Smooth muscle cell of the umbilical artery (primary cell): ENCODE data around the gene GPLD1. TPM values are rescaled to one million over a fixed set of nuclear protein-coding genes. Genes with fewer than 3 reads are reported as not detected.

Experiments
- total RNA-seq: library from RNA; depleted of rRNA; stranded (reverse); fragments of >200 nt; gene quantifications from 2 replicates; pipeline ENCODE4 v1.2.3, GENCODE V29; 2014

The GPLD1 gene, protein sequence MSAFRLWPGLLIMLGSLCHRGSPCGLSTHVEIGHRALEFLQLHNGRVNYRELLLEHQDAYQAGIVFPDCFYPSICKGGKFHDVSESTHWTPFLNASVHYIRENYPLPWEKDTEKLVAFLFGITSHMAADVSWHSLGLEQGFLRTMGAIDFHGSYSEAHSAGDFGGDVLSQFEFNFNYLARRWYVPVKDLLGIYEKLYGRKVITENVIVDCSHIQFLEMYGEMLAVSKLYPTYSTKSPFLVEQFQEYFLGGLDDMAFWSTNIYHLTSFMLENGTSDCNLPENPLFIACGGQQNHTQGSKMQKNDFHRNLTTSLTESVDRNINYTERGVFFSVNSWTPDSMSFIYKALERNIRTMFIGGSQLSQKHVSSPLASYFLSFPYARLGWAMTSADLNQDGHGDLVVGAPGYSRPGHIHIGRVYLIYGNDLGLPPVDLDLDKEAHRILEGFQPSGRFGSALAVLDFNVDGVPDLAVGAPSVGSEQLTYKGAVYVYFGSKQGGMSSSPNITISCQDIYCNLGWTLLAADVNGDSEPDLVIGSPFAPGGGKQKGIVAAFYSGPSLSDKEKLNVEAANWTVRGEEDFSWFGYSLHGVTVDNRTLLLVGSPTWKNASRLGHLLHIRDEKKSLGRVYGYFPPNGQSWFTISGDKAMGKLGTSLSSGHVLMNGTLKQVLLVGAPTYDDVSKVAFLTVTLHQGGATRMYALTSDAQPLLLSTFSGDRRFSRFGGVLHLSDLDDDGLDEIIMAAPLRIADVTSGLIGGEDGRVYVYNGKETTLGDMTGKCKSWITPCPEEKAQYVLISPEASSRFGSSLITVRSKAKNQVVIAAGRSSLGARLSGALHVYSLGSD
- under 0.01 and 0.32 TPM in 2 replicates for total RNA-seq

DNA sequence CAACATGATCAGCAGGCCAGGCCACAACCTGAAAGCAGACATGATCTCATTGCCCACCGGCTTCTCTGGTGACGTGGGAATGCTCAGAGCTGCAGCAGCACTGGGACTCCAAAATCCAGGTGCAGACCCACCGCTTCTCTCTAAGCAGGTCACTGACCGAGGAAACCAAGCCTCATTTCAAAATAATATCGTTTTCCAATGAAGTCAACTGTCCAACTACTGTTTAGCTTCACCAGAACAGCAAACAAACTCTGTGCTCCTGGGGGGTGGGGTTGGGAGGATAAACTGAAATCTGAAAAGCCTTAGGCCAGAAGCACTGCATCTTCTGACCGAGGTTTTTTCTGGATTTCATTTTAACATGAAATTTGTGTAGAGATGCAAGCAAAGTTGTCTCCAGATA lies at the start of gene GPLD1:
Gene GPLD1, minus strand, starts transcription at position 109 of the 400 bp plus-strand sequence. Its CDS starts 67 bp downstream, at position 42.

DNA sequence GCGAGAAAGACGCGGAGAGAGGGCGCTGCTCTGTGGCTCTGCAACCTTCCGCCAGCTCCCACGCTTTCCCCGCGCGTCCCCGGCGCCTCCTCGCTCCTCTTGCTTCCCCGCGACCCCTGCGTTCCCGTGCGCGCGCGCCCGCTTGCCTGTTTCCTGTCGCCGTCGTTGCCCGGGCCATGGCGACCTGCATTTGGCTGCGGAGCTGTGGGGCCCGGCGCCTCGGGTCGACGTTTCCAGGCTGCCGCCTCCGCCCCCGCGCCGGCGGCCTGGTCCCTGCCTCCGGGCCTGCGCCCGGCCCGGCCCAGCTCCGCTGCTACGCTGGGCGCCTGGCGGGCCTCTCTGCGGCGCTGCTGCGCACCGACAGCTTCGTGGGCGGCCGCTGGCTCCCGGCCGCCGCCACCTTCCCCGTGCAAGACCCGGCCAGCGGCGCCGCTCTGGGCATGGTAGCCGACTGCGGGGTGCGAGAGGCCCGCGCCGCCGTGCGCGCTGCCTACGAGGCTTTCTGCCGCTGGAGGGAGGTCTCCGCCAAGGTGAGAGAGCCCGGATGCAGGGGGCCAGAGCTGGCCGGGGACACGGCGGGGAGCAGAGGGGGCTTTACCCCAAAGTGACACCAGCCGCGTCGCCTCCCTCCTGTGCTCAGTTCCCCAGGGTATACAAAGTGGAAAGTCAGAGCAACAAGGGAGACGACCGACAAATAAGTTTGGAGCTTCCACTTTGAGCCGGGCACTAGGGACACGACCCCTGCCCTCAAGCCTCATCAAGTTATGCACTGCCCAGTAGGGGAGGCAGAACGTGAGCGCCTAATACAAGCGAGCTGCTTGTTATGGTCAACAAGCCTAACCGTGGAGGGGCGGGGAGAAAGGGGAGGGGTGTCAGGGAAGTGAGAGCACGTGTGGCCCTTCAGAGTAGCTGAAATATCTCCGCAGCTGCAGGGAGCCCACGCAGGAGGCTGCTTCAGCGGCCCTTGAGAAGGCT lies 5.7 kb upstream of the GPLD1 start, which contains the start of gene ALDH5A1:
Gene ALDH5A1, plus strand, starts transcription at position 149 of the 975 bp plus-strand sequence. Its CDS starts 28 bp downstream, at position 177.

DNA sequence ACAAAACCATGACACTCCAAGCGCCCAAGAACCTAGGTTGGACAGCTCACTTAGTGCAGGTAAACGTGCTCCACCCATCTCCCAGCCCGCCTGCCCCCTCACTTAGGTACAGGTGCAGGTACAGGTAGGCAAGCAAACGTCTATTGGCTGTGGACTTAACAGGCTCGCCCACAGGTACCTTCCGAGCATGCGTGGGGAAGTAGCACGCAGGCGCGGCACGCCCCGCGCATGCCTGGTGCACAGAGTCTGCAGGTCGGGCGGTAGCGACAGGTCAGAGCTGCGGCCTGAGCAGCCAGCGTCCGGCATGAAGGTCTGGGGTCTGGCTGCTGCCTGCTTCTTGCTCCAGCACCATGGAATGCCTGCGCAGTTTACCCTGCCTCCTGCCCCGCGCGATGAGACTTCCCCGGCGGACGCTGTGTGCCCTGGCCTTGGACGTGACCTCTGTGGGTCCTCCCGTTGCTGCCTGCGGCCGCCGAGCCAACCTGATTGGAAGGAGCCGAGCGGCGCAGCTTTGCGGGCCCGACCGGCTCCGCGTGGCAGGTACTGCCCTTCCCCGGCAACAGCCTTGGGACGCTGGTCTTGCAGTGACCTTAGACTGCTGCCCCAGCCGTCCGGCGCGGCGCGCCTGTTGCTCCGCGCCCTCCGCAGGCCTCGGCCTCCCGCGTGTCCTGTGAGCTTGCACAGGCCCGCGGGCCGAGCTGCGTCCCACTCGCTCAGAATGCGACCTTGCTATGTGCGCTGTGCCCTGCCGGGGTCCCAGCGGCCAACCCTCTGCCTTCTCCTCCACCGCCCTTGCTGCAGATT lies 86.5 kb downstream of the GPLD1 start, which contains the start of gene MRS2:
Gene MRS2, plus strand, starts transcription at position 240 of the 804 bp plus-strand sequence. Its CDS starts 111 bp downstream, at position 351.

Other genes starting within 250 kb of the GPLD1 start
- gene DCDC2, start 131.5 kb downstream of the GPLD1 start, total RNA-seq: not detected in 2 replicates
- 21.7 and 28.2 TPM in 2 replicates for gene MRS2, start 86.6 kb downstream of the GPLD1 start, total RNA-seq
- 0.59 and 0.69 TPM in 2 replicates for gene ALDH5A1, start 5.4 kb upstream of the GPLD1 start, total RNA-seq
- under 0.01 and 0.09 TPM in 2 replicates for gene KIAA0319, start 156.6 kb upstream of the GPLD1 start, total RNA-seq
- 21.1 and 26.4 TPM in 2 replicates for gene TDP2, start 177.3 kb upstream of the GPLD1 start, total RNA-seq
- gene ACOT13, start 177.5 kb upstream of the GPLD1 start, total RNA-seq: 8.6 TPM in 2 replicates
- 118 and 168 TPM in 2 replicates for gene C6orf62, start 229.6 kb upstream of the GPLD1 start, total RNA-seq